ENCODE results near the gene FSD1L. TPM values are rescaled to one million over a fixed set of nuclear protein-coding genes. Genes with fewer than 3 reads are reported as not detected.
"Not testable (repeated sequence)": the region's sequence is repeated elsewhere in the genome, so short reads cannot be mapped to it uniquely, and the experiment has no call there.

Gene FSD1L
- polyA plus RNA-seq, 2 donors, result 0.33 to 0.41 TPM

GRCh38 chr9:105581550-105581949 lies 133.7 kb downstream of the FSD1L start:
- not testable (repeated sequence) for H3K9me3 ChIP-seq (ENCODE audit: control insufficient read depth in 2 of 2, insufficient read depth in 1 of 2, low read depth in 1 of 2, low read length in 1 of 2); H3K27me3 ChIP-seq (ENCODE audit: control insufficient read depth in 1 of 2, insufficient read depth in 2 of 2, low read length in 2 of 2); H3K4me1 ChIP-seq (ENCODE audit: control insufficient read depth in 2 of 2, insufficient read depth in 2 of 2, low read length in 1 of 2); H3K27ac ChIP-seq (ENCODE audit: low read depth in 2 of 2, low read length in 1 of 2); H3K4me3 ChIP-seq (ENCODE audit: low read depth in 1 of 2, low read length in 2 of 2); H3K36me3 ChIP-seq (ENCODE audit: control insufficient read depth in 2 of 2, insufficient read depth in 2 of 2, low read length in 1 of 2)
- WGBS, 2 donors, result 75 to 79% methylated on average over 16 of the region's 16 CpGs

- Histone ChIP-seq H3K27me3 (ENCODE audit: control insufficient read depth in 1 of 2, insufficient read depth in 2 of 2, low read length in 2 of 2) (no peaks in the 10 kb centered on the region), H3K9me3 (ENCODE audit: control insufficient read depth in 2 of 2, insufficient read depth in 1 of 2, low read depth in 1 of 2, low read length in 1 of 2) (peaks cover 3 to 7% of the 10 kb centered on the region in 2 donors), H3K27ac (ENCODE audit: low read depth in 2 of 2, low read length in 1 of 2) (no peak overlapping the region), H3K4me1 (ENCODE audit: control insufficient read depth in 2 of 2, insufficient read depth in 2 of 2, low read length in 1 of 2) (no peaks in the 10 kb centered on the region), H3K4me3 (ENCODE audit: low read depth in 1 of 2, low read length in 2 of 2) (no peak overlapping the region), H3K36me3 (ENCODE audit: control insufficient read depth in 2 of 2, insufficient read depth in 2 of 2, low read length in 1 of 2) (peaks cover 0 to 3% of the 10 kb centered on the region in 2 donors)
- WGBS, 2 donors, result 76 to 99% methylated on average over 3 of the region's 3 CpGs
Measured at GRCh38 chr9:105593145-105593544, 145.3 kb downstream of the FSD1L start.

Other genes starting within 250 kb of the FSD1L start
- gene SLC44A1, start 203.4 kb upstream of the FSD1L start, polyA plus RNA-seq, result 1 to 10 TPM; 8.2 to 9.6 TPM
- gene FKTN, start 110.1 kb downstream of the FSD1L start, polyA plus RNA-seq, result 1 to 10 TPM; 2.4 to 2.7 TPM
- gene TAL2, start 214.4 kb downstream of the FSD1L start, polyA plus RNA-seq, result under 1 TPM in 1 of 2 donors, not detected in 1; 0.22 TPM
- gene TMEM38B, start 246.5 kb downstream of the FSD1L start, polyA plus RNA-seq, result 1 to 10 TPM; 1.6 to 2.8 TPM

Measured in esophagus (tissue), 2 donors.